Effector CD8-positive, alpha-beta T cell (primary cell): ENCODE results near the gene NLGN4X.

Source experiments
- DNase-seq: peaks from one replicate; lab custom pipeline; 2025; lab: John Stamatoyannopoulos, UW

NLGN4X gene

GRCh38 chrX:6151971-6152370 lies 76.7 kb downstream of the NLGN4X start:
- no peak for DNase-seq

GRCh38 chrX:6149060-6149872 lies 79.4 kb downstream of the NLGN4X start:
- no peak for DNase-seq

- DNase-seq: no peak
These were observed 94.4 kb downstream of the NLGN4X start for GRCh38 chrX:6134255-6134654.

- no peak for DNase-seq
These were observed 95.7 kb downstream of the NLGN4X start for GRCh38 chrX:6132970-6133369.

- DNase-seq: no peak
These were observed 97.4 kb downstream of the NLGN4X start for GRCh38 chrX:6131287-6131686.

GRCh38 chrX:6129195-6129594 lies 99.5 kb downstream of the NLGN4X start:
- DNase-seq: no peak

- no peak for DNase-seq
These were observed 108.3 kb downstream of the NLGN4X start for GRCh38 chrX:6120329-6120728.

- no peak for DNase-seq
These were observed 133.2 kb downstream of the NLGN4X start for GRCh38 chrX:6095469-6095868.

- no peak for DNase-seq
These were observed 154.1 kb downstream of the NLGN4X start for GRCh38 chrX:6074532-6074931.

GRCh38 chrX:6071731-6072130 lies 156.9 kb downstream of the NLGN4X start:
- no peak for DNase-seq

GRCh38 chrX:6067600-6067999 lies 161.1 kb downstream of the NLGN4X start:
- DNase-seq: no peak

- DNase-seq: no peak
These were observed 175.5 kb downstream of the NLGN4X start for GRCh38 chrX:6053141-6053540.

GRCh38 chrX:6052111-6052745 lies 176.4 kb downstream of the NLGN4X start:
- no peak for DNase-seq

- DNase-seq: no peak
These were observed 179.5 kb downstream of the NLGN4X start for GRCh38 chrX:6049132-6049531.

GRCh38 chrX:6041630-6042029 lies 187.0 kb downstream of the NLGN4X start:
- DNase-seq: no peak

GRCh38 chrX:6029014-6029413 lies 199.7 kb downstream of the NLGN4X start:
- DNase-seq: no peak

GRCh38 chrX:6026980-6027379 lies 201.7 kb downstream of the NLGN4X start:
- DNase-seq: no peak

GRCh38 chrX:6026429-6026828 lies 202.2 kb downstream of the NLGN4X start:
- no peak for DNase-seq

GRCh38 chrX:6024204-6024603 lies 204.5 kb downstream of the NLGN4X start:
- DNase-seq: no peak

GRCh38 chrX:6021316-6022091 lies 207.2 kb downstream of the NLGN4X start:
- DNase-seq: no peak

GRCh38 chrX:6019076-6019475 lies 209.6 kb downstream of the NLGN4X start:
- DNase-seq: no peak

GRCh38 chrX:6015423-6015822 lies 213.2 kb downstream of the NLGN4X start:
- DNase-seq: no peak

GRCh38 chrX:6012357-6012756 lies 216.3 kb downstream of the NLGN4X start:
- DNase-seq: no peak
